Colon (tissue), 2 donors: ENCODE data around the gene DCPS.
"Not testable (repeated sequence)": the region's sequence is repeated elsewhere in the genome, so short reads cannot be mapped to it uniquely, and the experiment has no call there.

Experiments used
- FAIRE-seq: peaks from 2 replicates; lab custom pipeline; 2012; peaks lifted over from hg19 to GRCh38; lab: Jason Lieb, UNC
- donor health status: control.
- donor health status: control.

Gene DCPS, protein sequence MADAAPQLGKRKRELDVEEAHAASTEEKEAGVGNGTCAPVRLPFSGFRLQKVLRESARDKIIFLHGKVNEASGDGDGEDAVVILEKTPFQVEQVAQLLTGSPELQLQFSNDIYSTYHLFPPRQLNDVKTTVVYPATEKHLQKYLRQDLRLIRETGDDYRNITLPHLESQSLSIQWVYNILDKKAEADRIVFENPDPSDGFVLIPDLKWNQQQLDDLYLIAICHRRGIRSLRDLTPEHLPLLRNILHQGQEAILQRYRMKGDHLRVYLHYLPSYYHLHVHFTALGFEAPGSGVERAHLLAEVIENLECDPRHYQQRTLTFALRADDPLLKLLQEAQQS

DNA sequence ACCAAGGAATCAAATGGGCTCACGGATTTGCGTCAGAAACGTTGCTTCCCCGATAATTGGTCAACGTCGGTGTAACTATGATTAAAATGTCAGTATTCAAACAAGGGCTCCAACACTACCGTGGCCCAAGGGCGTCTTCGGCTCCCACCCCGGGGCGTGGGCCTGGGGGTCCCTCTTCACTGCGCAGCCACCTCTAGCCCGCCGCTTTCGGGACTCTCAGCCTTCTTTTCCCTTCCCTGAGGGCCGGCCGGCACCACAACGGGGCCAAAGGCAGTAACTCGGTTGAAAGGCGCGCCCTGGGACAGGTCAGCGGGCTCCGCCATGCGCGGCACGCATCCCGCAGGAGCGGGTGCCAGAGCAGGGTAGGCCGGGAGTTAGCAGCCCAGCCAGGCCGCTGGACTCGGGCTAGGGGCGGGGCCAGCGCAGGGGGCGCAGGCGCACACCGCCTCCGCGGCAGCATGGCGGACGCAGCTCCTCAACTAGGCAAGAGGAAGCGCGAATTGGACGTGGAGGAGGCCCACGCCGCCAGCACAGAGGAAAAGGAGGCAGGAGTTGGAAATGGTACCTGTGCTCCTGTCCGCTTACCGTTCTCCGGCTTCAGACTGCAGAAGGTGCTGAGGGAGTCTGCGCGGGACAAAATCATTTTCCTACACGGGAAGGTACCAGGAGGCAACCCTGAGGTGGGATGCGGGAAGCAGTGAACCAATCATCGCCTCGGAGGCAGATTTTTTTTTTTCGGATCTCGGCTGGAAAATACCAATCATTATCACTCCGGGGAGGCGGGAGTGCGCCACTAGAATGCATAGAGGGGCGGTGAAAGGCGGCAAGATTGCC is at the start of gene DCPS:
TSS of gene DCPS (plus strand) at position 438 of the 834 bp plus-strand sequence. CDS start at position 459, 21 bp downstream.
- no peak for FAIRE-seq

DNA sequence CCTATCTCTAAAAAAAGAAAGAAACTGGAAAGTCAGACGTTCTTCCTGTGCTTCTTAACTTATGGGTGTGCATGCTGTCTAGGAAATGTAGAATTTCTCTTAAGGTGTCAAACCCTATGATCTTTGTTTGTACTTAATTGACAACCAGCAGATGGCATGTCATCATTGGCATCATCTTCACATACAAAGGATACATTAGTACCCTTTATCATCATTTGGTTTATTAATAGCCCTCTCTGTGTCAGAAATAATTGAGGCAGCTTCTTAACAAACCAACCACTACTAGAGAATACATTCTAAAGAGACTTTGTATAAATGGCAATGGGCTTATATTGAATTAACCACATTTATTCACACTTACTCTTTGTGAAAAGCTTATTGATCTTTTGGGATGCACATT is 49.0 kb upstream of the DCPS start:
- no peak for FAIRE-seq

DNA sequence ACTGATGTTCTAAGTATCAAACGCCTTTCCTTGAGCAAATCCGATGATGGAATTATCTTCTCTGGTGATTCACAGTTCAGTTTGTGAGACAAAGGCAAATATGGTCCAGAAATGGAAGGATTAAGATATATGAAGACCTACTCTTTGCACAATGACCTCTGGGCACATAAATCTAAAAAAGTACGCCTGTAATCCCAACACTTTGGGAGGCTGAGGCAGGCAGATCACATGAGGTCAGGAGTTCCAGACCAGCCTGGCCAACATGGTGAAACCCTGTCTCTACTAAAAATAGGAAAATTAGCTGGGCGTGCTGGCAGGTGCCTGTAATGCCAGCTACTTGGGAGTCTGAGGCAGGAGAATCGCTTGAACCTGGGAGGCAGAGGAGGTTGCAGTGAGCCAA is 48.4 kb upstream of the DCPS start:
- FAIRE-seq: not testable (repeated sequence)

DNA sequence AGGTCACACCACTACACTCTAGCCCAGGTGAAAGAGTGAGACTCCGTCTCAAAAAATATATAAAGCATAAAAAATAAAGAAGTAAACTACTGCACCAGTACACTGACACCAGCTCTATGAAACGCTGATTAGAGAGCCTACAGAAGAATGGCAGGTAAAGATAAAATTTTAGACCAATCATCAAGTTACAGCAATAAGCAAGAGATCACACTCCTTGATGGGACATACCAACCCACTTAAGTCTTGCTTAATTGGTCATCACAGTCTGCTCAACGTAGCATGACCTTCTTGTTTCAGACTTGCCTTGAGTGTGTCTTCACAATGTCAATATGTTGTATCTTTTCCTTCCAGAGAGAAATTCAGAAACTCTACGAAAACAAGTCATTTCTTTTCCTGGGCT is 47.6 kb upstream of the DCPS start:
- no peak for FAIRE-seq

DNA sequence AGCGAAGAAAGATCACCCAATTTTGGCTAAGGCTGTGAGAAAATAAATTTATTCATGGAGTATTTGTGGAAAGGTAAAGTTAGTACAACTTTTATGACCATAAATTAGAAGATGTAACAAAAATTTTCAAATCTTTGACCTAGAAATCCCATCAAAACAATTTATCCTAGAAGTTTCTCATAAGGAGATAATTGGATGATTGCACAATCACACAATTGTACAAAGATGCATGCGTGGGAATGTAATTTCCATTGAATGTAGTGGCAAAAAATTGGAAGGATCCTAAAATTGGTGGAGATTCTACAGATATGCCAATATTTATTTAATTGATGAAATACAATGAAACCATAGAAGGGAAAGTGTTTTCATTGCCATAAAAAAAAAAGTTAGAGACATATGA is 46.7 kb upstream of the DCPS start:
- no peak for FAIRE-seq

DNA sequence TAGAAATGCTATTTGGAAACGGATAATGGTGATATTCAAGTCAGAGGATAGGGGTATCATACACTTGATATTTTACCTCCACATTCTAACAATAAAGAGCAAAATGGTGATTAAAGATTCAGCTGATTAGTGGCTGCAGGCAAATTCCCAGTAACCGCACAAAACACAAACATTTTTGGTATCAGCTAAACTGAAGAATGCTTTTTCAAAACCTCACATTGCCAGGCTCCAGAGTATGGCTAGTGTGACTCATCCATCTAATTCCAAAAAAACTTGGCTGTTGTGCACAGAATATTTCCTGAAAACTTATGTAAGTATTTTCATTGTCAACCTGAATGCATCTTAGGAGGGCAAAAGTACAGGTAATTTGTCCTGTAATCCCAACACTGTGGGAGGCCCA is 46.1 kb upstream of the DCPS start:
- no peak for FAIRE-seq

DNA sequence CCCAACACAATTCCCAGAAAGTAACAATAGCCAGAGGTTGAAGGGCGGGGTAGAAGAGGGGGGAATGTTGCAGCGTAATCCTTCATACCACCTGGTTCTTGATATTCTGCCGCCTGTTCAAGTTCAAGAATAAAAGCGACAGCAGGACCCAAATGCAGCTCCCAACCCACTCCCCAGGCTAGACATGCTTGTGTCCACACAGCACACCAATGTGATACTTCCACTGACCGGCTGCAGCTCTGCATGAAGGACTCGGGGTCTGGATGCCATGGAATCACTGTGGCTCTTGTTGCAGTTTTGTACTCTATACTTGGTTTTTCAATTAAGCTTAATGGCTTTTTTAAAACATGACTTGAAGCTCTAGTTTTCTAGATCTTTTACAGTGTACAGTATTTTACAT is 41.6 kb upstream of the DCPS start:
- no peak for FAIRE-seq

DNA sequence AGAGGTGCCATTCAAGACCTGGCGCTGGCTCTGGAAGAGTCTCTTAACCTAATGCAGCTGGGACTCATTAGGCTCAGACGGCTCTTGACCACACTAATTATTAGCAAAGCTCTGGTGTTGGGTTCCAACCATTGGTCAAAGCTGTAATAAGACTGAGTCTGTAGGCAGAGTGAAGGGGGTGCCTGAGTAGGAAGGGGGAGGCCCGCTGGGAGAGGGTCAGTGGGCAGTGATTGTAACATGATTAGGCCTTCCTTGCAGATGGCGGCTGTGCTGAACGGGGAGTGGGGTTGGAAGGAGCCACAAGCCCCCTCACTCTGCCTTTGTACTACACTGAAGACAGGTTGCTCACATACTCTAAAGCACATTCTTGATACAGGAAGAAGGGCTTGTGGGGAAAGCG is 40.4 kb upstream of the DCPS start:
- FAIRE-seq: no peak

DNA sequence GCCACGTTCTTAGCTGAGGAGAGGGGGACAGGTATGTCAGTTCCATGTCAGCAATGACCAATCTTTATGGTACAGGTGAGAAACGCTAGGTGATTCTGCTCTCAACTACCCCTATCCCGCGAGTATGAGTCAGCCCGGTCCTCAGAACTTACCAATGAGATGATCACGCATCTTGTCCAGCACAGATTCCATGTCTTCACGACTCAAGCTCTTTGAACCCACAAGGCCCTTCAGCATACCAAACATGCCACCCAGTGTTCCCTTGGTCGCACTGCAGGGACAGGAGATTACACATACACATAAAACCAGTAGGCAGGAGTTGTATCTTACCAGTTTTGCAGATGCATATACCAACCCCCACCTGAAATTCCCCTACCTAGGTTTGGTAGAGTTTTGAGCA is 38.0 kb upstream of the DCPS start:
- FAIRE-seq: no peak

DNA sequence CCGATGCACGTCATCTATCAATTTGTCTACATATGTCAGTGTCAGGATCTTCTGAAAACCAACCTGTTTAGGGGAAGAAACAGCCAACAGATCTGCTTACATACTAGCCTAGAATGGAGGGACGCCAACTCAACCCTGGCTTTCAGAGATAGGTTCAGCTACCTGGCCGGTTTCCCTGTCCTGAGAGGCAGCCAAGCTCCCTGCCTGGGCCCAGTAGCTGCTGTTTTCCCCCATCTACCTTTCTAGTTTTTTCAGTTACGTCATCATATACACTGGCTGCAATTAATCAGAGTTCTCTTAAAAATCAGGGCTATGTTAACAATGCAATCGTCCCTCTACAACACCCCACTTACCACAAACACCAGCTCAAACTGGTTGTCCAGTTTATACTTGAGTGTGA is 36.2 kb upstream of the DCPS start:
- FAIRE-seq: no peak

DNA sequence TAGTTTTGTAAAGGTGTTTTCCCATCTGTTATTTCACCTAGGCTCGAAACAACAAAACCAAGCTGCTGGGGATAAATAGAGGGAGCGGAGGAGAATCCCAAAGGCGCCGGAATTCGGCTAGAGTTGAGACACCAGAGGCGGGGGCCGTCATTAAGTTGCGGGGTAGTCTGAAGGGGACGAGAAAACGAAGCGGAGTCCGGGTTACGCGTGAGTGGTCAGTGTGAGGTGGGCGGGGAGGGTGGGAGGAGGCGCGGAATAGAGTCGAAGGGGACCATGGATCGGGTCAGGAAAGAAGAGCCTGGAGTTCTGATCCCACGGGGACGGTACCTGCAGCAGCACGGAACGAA is 35.5 kb upstream of the DCPS start:
- FAIRE-seq: no peak

DNA sequence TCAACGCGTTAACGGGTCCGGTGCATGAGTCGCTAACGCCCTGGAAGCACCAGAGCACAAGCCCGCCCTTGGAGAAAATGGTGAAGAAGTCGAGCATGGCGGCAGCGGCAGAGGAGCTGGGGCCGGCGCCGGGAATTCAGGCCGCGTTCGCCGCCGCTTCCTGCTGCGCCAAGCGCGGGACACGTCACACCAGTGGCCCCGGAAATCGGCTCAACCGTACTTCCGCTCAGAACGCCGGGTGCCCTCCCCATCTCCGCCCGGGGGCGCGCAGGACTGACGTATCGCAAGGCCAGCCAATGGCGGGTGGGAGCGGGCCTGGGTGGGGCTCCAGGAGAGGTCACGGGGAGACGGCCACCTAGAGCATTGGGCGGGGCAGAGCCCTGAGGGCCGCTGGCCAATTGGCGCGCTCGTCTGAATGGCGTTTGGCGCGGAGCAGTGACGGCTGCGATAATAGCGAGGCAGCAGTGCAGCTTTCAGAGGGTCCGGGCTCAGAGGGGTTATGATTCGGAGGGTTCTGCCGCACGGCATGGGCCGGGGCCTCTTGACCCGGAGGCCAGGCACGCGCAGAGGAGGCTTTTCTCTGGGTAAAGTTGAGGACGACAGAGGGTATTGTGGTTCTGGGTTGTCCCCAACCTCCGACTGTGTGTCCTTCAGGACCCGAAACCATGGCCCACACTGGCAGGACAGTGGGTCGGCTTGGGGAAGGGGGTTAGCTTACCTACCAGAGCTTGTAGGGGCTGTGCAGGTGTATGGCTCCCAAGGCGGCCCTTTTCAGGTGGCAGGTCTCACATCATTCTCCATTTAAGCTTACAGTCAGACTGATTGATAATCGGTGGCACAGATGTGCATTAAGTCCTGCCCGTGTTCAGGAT is 34.9 kb upstream of the DCPS start, which contains the start of the genes FOXRED1 and SRPRA:
TSS of gene FOXRED1 (plus strand) at position 447 of the 872 bp plus-strand sequence. CDS start at position 500, 53 bp downstream.
TSS of gene SRPRA (minus strand) at position 188 of the 872 bp plus-strand sequence. CDS start at position 97, 91 bp downstream.
- FAIRE-seq: peak; percentile 62

DNA sequence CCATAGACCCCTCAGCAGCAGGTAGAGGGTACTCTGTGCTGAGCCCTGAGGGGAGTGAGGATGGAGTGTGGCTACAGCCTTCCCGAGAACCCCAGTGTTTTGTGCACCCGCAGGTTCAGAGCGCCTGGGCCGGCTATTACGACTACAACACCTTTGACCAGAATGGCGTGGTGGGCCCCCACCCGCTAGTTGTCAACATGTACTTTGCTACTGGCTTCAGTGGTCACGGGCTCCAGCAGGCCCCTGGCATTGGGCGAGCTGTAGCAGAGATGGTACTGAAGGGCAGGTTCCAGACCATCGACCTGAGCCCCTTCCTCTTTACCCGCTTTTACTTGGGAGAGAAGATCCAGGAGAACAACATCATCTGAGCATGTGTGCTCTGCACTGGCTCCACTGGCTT is 26.5 kb upstream of the DCPS start:
- FAIRE-seq: no peak

DNA sequence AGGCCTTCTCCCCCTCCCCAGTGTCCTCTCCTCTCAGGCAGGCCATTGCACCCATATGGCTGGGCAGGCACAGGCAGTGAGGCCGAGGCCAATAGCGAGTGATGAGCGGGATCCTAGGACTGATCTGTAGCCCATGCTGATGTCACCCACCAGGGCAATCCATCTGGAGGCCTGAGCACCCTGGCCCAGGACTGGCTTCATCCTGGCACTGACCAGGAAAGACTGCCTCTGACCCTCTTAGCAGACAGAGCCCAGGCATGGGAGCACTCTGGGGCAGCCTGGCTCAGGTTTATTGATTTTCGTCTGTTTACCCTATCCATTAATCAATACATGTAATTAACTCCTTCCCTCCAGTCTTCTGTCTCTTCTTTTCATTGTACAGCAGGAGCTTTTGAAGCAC is 26.1 kb upstream of the DCPS start:
- no peak for FAIRE-seq

DNA sequence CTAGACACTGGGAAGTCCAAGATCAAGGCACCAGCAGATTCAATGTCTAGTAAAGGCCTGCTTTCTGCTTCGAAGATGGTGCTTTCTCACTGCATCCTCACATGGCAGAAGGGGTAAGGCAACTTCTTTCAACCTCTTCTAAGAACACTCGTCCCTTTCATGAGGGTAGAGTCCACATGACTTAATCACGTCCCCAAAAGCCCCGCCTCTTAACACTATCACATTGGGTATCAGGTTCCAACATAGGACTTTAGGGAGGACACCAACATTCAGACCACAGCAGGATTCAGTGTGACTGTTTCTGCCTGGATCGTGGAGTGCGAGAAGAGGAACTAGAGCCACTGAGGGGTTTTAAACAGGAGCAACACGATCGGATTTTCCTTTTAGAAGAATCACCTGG is 24.7 kb upstream of the DCPS start:
- FAIRE-seq: no peak

DNA sequence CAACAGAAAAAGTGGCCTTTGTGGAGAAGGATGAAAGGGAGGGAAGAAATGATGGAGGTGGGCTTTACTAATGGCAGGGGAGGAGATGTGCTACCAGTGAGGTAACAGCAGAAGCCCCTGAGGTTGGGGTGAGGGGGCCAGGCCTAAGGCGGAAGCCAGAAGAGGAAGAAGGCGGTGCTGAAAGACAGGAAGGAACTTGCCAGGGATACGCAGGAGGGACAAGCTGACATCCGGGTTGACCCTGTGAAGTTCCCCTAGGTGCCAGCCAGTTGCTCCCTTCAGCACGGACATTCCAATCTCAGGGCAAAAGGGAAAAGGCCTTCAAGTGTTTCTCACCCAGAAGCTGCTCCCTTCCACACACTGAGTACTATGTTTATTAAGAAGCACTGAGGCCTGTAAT is 23.3 kb upstream of the DCPS start:
- no peak for FAIRE-seq

DNA sequence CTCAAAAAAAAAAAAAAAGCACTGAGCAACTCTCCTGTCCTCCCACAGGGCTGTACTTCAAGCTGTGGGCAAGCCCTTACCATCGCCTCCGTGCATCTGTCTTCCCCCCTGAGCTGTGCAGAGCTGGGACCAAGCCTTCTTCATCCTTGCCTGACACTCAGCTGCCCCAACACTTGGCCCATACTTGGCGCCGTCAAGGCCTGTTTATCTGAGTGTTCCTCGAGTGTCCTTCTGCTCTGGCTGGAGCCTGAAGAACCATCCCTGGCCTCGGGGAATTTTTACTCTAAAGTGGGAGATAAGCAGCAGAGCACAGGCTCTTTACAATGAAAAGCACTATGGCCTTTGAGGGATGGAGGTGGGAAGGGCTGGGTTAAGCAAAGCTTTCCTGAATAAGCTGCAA is 22.6 kb upstream of the DCPS start:
- FAIRE-seq: no peak

DNA sequence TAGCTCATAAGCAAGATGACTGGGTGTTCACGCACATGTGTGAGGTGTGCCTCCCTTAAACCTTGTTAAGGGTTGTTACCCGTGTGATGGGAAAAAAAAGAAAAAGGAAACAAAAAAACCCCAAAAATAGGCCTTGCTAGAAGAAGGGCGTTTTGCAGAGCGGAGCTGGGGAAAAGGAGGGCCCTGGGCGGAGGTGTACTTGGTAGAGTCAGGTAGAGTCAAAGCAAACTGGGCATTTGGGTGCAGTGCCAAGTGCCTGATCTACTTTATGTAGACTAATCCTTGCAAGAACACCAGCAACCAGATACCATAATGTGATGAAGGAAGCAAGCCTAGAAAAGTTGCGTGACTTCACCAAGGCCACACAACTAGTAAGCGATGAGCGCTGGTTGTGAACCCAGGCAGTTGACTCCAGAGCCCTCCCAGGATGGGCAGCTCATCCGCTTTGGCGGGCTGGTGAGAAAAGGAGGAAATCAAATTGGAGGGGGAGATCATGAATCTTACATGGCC is 22.1 kb upstream of the DCPS start:
- no peak for FAIRE-seq

DNA sequence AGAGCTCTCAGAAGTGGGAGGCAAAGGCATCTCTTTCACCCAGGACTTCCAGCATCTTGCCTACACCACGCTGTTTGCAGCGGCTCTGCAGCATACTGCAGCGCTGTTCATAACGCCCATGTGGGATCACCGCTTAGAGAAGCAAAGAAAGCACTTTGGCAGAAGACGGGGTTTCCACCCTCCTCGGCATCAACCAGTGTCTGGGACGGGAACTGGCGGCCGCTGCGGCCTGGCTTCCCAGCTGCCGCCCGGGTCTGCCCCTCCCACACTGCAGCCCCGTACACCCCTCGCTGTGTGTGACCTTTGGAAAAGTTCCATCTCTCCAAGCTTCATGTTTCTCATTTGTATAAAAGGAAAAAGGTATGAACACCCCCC is 21.5 kb upstream of the DCPS start:
- FAIRE-seq: no peak

DNA sequence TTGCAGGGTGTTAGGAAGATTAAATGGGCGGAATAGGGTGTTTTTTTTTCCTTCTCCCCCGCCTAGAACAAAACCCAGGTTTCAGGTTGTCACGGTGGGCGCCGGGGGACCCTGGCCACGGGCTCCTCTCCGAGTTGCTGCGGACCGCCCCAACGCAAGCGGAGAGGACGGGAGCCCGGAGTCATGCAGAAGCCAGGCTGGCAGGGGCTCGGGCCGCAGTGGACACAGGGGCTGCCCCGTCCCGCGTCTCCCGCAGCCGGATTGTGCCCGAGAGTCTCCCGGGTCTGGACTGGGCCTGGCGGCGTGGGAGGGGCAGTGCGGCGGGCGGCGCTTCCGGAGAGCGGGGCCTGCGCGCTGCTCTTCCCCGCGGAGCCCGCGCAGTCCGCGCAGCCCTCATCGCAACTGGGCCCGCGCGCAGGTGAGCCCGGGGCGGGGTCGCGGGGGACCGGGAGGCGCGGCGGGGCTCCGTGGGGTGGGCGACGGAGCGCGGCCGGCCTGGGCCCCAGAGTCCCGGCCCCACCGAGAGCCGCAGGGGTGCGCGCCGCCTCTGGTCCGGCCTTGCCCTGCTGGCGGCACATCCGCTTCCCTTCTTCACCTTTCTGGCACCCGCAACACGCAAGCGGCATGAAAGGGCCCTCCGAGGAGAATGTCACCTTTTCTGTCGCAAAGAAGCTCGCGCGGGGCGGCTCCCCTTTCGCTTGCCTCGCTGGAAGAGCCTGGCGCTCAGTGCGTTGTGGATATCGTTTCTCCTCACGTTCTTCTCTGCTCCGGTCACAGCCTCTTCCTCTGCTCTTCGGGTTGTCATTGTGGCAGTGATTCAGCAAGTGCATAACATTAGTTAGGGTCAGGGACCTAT is 20.9 kb upstream of the DCPS start, which contains the start of gene TIRAP:
TSS of gene TIRAP (plus strand) at position 358 of the 856 bp plus-strand sequence. CDS start 7,802 bp downstream, outside the sequence.
- FAIRE-seq: no peak

DNA sequence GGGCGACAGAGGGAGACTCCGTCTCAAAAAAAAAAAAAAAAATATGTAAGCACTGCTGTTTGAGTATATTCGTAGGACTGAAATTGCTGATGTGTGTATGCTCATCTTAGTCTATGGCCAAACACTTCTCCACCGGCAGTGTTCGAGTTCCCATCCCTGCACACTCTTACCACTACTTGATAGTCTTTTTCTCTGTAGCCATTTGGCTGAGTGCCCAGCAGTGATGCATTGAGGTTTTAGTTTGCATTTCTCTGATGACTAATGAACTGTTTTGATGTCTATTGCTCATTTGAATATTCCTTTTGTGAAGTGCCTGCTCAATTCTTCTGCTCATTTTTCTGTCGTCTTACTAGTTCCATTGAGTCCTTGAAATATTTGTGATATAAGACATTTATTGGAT is 19.0 kb upstream of the DCPS start:
- no peak for FAIRE-seq
